IMR-90 (cell line): ENCODE measurements around the gene TPM4. TPM values are rescaled to one million over a fixed set of nuclear protein-coding genes. Genes with fewer than 3 reads are reported as not detected.

ENCODE experiments used
- ATAC-seq: fragments of 200-7000 bp; cut with Tn5 transposase; 2 replicates; pipeline ENCODE4 v1.9.1; 2020; ENCODE audit warnings: low read depth, mild to moderate bottlenecking, moderate library complexity
- BruUV-seq: library from RNA; stranded (reverse); fragments of 400-500 nt; replicated peaks from 2 replicates; lab custom pipeline; 2021; lab: Mats Ljungman, UMichigan
- CTCF ChIA-PET: fragments of 300-600 bp; formaldehyde crosslinking; extraction: SDS; loops from one replicate; lab custom pipeline; 2021; ENCODE audit warnings: antibody characterized with exemption; lab: Yijun Ruan, JAX
- POLR2A ChIA-PET: fragments of 300-600 bp; sonication (Branson Sonifier 250); formaldehyde crosslinking; loops from one replicate; lab custom pipeline; 2022; ENCODE audit warnings: antibody characterized with exemption; ENCODE audit not compliant: unreplicated experiment; lab: Charles Lee
- DNase-seq: peaks from one replicate; pipeline ENCODE4 v3.0.0; 2013
- H2AFZ ChIP-seq: replicated peaks from 2 replicates; pipeline ENCODE3; 2013; ENCODE audit warnings: low read length, mild to moderate bottlenecking; ENCODE audit not compliant: poor library complexity
- H2AK5ac ChIP-seq: 2 replicates; pipeline ENCODE4 v1.6.1; 2013; ENCODE audit warnings: low read depth, low read length, inconsistent platforms
- H2AK9ac ChIP-seq: replicated peaks from 2 replicates; pipeline ENCODE3; 2013; ENCODE audit warnings: mild to moderate bottlenecking, low read depth, low read length, moderate library complexity; ENCODE audit not compliant: poor library complexity
- H2BK120ac ChIP-seq: 2 replicates; pipeline ENCODE4 v1.6.1; 2013; ENCODE audit warnings: low read depth, low read length, inconsistent platforms
- H2BK15ac ChIP-seq: 3 replicates; pipeline ENCODE4 v1.6.1; 2013; ENCODE audit warnings: low read depth, low read length, inconsistent platforms
- H2BK20ac ChIP-seq: 2 replicates; pipeline ENCODE4 v1.6.1; 2013; ENCODE audit warnings: low read depth, mild to moderate bottlenecking, inconsistent platforms, low read length, moderate library complexity
- H2BK5ac ChIP-seq: 2 replicates; pipeline ENCODE4 v1.6.1; 2013; ENCODE audit warnings: mild to moderate bottlenecking, low read depth, low read length, inconsistent platforms; ENCODE audit not compliant: poor library complexity, severe bottlenecking
- H3K14ac ChIP-seq: replicated peaks from 2 replicates; pipeline ENCODE4 v1.6.1; 2013; ENCODE audit warnings: low read depth, low read length, inconsistent platforms
- H3K18ac ChIP-seq: 2 replicates; pipeline ENCODE4 v1.6.1; 2013; ENCODE audit warnings: low read depth, low read length, control low read depth
- H3K23ac ChIP-seq: 2 replicates; pipeline ENCODE4 v1.6.1; 2013; ENCODE audit warnings: low read depth, low read length, inconsistent platforms
- H3K27ac ChIP-seq: 2 replicates; pipeline ENCODE4 v1.5.1; 2013; ENCODE audit warnings: mild to moderate bottlenecking, control low read depth, low read length; ENCODE audit not compliant: insufficient read depth
- H3K27me3 ChIP-seq: 2 replicates; pipeline ENCODE4 v1.6.1; 2013; ENCODE audit warnings: low read length; ENCODE audit not compliant: control insufficient read depth, insufficient read depth
- H3K36me3 ChIP-seq: 2 replicates; pipeline ENCODE4 v1.6.1; 2013; ENCODE audit warnings: low read length, mixed read lengths; ENCODE audit not compliant: control insufficient read depth, insufficient read depth
- H3K4ac ChIP-seq: 2 replicates; pipeline ENCODE4 v1.6.1; 2013; ENCODE audit warnings: low read depth, low read length, inconsistent platforms
- H3K4me1 ChIP-seq: 2 replicates; pipeline ENCODE4 v1.6.1; 2013; ENCODE audit warnings: low read length, mixed read lengths; ENCODE audit not compliant: control insufficient read depth, insufficient read depth
- H3K4me2 ChIP-seq: 2 replicates; pipeline ENCODE4 v1.6.1; 2013; ENCODE audit warnings: low read depth, mild to moderate bottlenecking, control low read depth, low read length, moderate library complexity
- H3K4me3 ChIP-seq: 2 replicates; pipeline ENCODE4 v1.5.1; 2013; ENCODE audit warnings: low read depth, mild to moderate bottlenecking, control low read depth, low read length, moderate library complexity; ENCODE audit not compliant: insufficient read depth
- H3K56ac ChIP-seq: 2 replicates; pipeline ENCODE4 v1.6.1; 2013; ENCODE audit warnings: low read length, inconsistent platforms; ENCODE audit not compliant: insufficient read depth; ENCODE audit errors: extremely low read depth
- H3K79me1 ChIP-seq, 2 experiments: 2 replicates each; pipeline ENCODE4 v1.6.1; 2013; ENCODE audit warnings: low read length in 2 of 2, inconsistent platforms in 1 of 2, low read depth in 1 of 2
- H3K9ac ChIP-seq: 2 replicates; pipeline ENCODE4 v1.6.1; 2013; ENCODE audit warnings: low read depth, low read length, control low read depth
- H3K9me1 ChIP-seq: 2 replicates; pipeline ENCODE4 v1.6.1; 2013; ENCODE audit warnings: low read length, inconsistent platforms; ENCODE audit not compliant: insufficient read depth
- H3K9me3 ChIP-seq: 2 replicates; pipeline ENCODE4 v1.6.1; 2013; ENCODE audit warnings: low read length; ENCODE audit not compliant: control insufficient read depth, insufficient read depth
- H4K20me1 ChIP-seq: 2 replicates; pipeline ENCODE4 v1.6.1; 2013; ENCODE audit warnings: low read length, inconsistent platforms; ENCODE audit not compliant: insufficient read depth
- H4K5ac ChIP-seq: 2 replicates; pipeline ENCODE4 v1.6.1; 2013; ENCODE audit warnings: mild to moderate bottlenecking, low read depth, low read length, control low read depth
- H4K8ac ChIP-seq, 2 experiments: 2 replicates each; pipeline ENCODE4 v1.6.1; 2013; ENCODE audit warnings: low read depth in 2 of 2, low read length in 2 of 2, control low read depth in 1 of 2, inconsistent platforms in 1 of 2
- H4K91ac ChIP-seq: 2 replicates; pipeline ENCODE4 v1.6.1; 2013; ENCODE audit warnings: low read depth, low read length, inconsistent platforms; ENCODE audit not compliant: insufficient read depth
- BHLHE40 ChIP-seq: fragments of 150-350 bp; IDR thresholded peaks from 2 replicates; pipeline ENCODE4 v1.6.1; 2016; ENCODE audit warnings: mild to moderate bottlenecking, low read depth, low read length
- FOS ChIP-seq: fragments of 150-350 bp; IDR thresholded peaks from 2 replicates; pipeline ENCODE4 v1.6.1; 2016; ENCODE audit warnings: low read depth, low read length
- MAFK ChIP-seq: IDR thresholded peaks from 2 replicates; pipeline ENCODE4 v1.6.1; 2012; ENCODE audit warnings: low read depth, low read length, improper control_type of control experiment
- MAZ ChIP-seq: IDR thresholded peaks from 2 replicates; pipeline ENCODE4 v1.6.1; 2012; ENCODE audit warnings: low read depth, mild to moderate bottlenecking, low read length, improper control_type of control experiment, moderate library complexity, borderline replicate concordance
- MXI1 ChIP-seq: IDR thresholded peaks from 2 replicates; pipeline ENCODE4 v1.6.1; 2012; ENCODE audit warnings: low read depth, mild to moderate bottlenecking, low read length, moderate library complexity, borderline replicate concordance
- NFE2L2 ChIP-seq: fragments of 150-350 bp; IDR thresholded peaks from 2 replicates; pipeline ENCODE4 v1.6.1; 2016; ENCODE audit warnings: low read depth, mild to moderate bottlenecking, low read length
- POLR2A ChIP-seq: IDR thresholded peaks from 2 replicates; pipeline ENCODE4 v1.6.1; 2012; ENCODE audit warnings: mild to moderate bottlenecking, low read depth, low read length
- RAD21 ChIP-seq: IDR thresholded peaks from 2 replicates; pipeline ENCODE4 v1.6.1; 2012; ENCODE audit warnings: low read length, improper control_type of control experiment
- RFX5 ChIP-seq: IDR thresholded peaks from 2 replicates; pipeline ENCODE4 v1.8.0; 2012; ENCODE audit warnings: low read depth, mild to moderate bottlenecking, low read length, moderate library complexity
- SMC3 ChIP-seq: fragments of 150-350 bp; IDR thresholded peaks from 2 replicates; pipeline ENCODE4 v1.6.1; 2016; ENCODE audit warnings: low read depth, mild to moderate bottlenecking, antibody characterized with exemption, low read length, moderate library complexity
- USF2 ChIP-seq: fragments of 150-350 bp; IDR thresholded peaks from 2 replicates; pipeline ENCODE4 v1.6.1; 2017; ENCODE audit warnings: mild to moderate bottlenecking, antibody characterized with exemption, low read length, low read depth
- WGBS, 2 experiments: methylation state at CpG; one replicate each; pipeline versions ENCODE4 v1.1.5 to v1.1.7; 2013; ENCODE audit warnings: missing lambda C conversion rate in 2 of 2; ENCODE audit not compliant: insufficient read length in 1 of 2; ENCODE audit errors: extremely low coverage in 2 of 2; 5-methylcytosine and 5-hydroxymethylcytosine counted together
- dilution Hi-C: fragments of 300-500 bp; cut with HindIII; formaldehyde crosslinking; loops from one replicate; pipeline ENCODE4 v1.14.3; 2018; ENCODE audit warnings: low sequenced_read_pairs; ENCODE audit not compliant: unreplicated experiment
- in situ Hi-C: fragments of 300-500 bp; cut with MboI; formaldehyde crosslinking; loops from 3 replicates; pipeline ENCODE4 v1.14.3; 2019; ENCODE audit warnings: low sequenced_read_pairs, inconsistent platforms, mixed read lengths
- intact Hi-C: fragments of 100-400 bp; cut with micrococcal nuclease; formaldehyde crosslinking; loops from 2 replicates; pipeline ENCODE4 v1.10.0; 2022
- polyA plus RNA-seq, 3 experiments: library from polyadenylated mRNA; depleted of rRNA; stranded (reverse); fragments of >200 nt; gene quantifications; 2 replicates each; pipeline ENCODE4 v1.2.3, GENCODE V29; 2012; ENCODE audit warnings: low replicate concordance in 1 of 3
- total RNA-seq: library from RNA; depleted of rRNA; stranded (reverse); fragments of >200 nt; gene quantifications from 2 replicates; pipeline ENCODE4 v1.2.3, GENCODE V29; 2012
- TF ChIP-seq, protein P1 (sequence below): fragments of 150-350 bp; IDR thresholded peaks from 2 replicates; pipeline ENCODE4 v1.6.1; 2016; ENCODE audit warnings: low read depth, mild to moderate bottlenecking, low read length, moderate library complexity, borderline replicate concordance

TPM4 gene
- total and polyA plus RNA-seq, 2 of the 4 experiments (the other 2 are of a cell fraction) = 1,075 to 1,160 TPM

- TF ChIP-seq MXI1 (no peak), MAZ (no peak), SMC3 (no peak), RAD21 (no peak)
Measured at GRCh38 chr19:16026756-16027155, 49.5 kb upstream of the TPM4 start (continued).

- no peak overlapping the region for H3K56ac ChIP-seq
- no peaks in the 10 kb centered on the region for H3K36me3 ChIP-seq
- H4K5ac ChIP-seq = no peak overlapping the region
- intact Hi-C loops = no loop called here
- ChIA-PET CTCF (interaction anchor here (1.3 kb wide), 1 partner anchor 14 kb away, joined by 4 read pairs; no protein-coding TSS in a partner anchor), POLR2A (no interaction called here)
- H4K91ac ChIP-seq = no peak overlapping the region
- no peaks in the 10 kb centered on the region for H3K79me1 ChIP-seq
- H2BK20ac ChIP-seq = no peak overlapping the region
- no peak overlapping the region for H2BK15ac ChIP-seq
- dilution Hi-C loops = no loop called here
- in situ Hi-C loops = no loop called here
- ATAC-seq (no peak), DNase-seq (no peak)
- no peak overlapping the region for H3K14ac ChIP-seq
- H2BK120ac ChIP-seq = no peak overlapping the region
- TF ChIP-seq NFE2L2 = no peak
- TF ChIP-seq BHLHE40 = no peak
- TF ChIP-seq RFX5 = no peak
- no peak for TF ChIP-seq USF2
- TF ChIP-seq, protein P1, sequence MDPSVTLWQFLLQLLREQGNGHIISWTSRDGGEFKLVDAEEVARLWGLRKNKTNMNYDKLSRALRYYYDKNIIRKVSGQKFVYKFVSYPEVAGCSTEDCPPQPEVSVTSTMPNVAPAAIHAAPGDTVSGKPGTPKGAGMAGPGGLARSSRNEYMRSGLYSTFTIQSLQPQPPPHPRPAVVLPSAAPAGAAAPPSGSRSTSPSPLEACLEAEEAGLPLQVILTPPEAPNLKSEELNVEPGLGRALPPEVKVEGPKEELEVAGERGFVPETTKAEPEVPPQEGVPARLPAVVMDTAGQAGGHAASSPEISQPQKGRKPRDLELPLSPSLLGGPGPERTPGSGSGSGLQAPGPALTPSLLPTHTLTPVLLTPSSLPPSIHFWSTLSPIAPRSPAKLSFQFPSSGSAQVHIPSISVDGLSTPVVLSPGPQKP = no peak
- no peak for TF ChIP-seq POLR2A
- TF ChIP-seq RAD21 = no peak
- no peak for TF ChIP-seq MXI1
- TF ChIP-seq MAFK = no peak
- no peak for TF ChIP-seq SMC3
- no peak for TF ChIP-seq FOS
- no peak overlapping the region for H3K27ac ChIP-seq
- no CpG with 5 or more reads among the region's 6 CpGs for WGBS, 2 experiments
- no peak overlapping the region for H3K4me2 ChIP-seq
- H3K4ac ChIP-seq = no peak overlapping the region
- no peak overlapping the region for H2AFZ ChIP-seq
- no peak overlapping the region for H3K18ac ChIP-seq
- H3K9ac ChIP-seq = no peak overlapping the region
- H4K8ac ChIP-seq = no peak overlapping the region
- H3K27me3 ChIP-seq = peaks cover 5% of the 10 kb centered on the region; the same call in 1 of the 2 replicates
- H2BK5ac ChIP-seq = no peak overlapping the region
- H3K9me1 ChIP-seq = no peaks in the 10 kb centered on the region
- no peak overlapping the region for H2AK5ac ChIP-seq
- H3K23ac ChIP-seq = no peak overlapping the region
- BruUV-seq = no TSS peak
- no peaks in the 10 kb centered on the region for H4K20me1 ChIP-seq
- H2AK9ac ChIP-seq = no peak overlapping the region
- no peak overlapping the region for H3K4me3 ChIP-seq
- H3K4me1 ChIP-seq = no peaks in the 10 kb centered on the region
- H3K9me3 ChIP-seq = no peaks in the 10 kb centered on the region
Measured at GRCh38 chr19:16027528-16027927, 48.8 kb upstream of the TPM4 start.
